ENCODE results near the gene CDC42EP3.

CDC42EP3 gene

DNA sequence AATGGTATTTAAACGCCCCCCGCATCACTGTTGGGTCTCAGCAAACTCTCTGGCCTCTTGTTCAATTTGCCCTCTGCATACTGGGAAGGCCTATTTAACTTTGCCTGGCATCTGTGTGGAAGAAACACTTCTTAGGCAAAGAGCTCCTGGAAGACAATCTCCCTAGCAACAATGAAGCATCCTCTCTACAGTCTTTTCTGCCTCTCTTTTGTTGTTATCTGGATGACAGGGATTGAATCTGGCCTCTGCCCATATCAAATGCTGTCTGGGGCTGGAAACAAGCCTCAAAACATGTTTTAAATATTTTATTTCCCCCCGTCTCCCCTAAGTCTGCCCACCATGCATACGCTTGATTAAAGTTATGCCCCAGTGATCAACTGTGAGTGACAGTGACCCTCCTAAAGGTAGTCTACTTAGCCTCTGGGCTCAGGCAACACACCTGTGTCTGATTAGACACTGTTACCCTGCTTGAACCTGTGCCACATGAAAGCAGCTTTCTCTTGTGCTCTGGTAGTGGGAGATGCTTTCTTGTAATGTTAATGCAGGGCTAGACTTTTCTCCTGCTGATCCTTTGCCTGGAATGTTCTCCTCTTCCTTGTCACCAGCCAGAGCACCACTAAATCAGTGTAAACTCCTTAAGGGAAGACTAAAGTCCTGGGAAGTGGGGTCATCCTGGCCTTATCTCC is 34.9 kb downstream of the CDC42EP3 start:
- no peak for DNase-seq (ENCODE audit: low spot score)

DNA sequence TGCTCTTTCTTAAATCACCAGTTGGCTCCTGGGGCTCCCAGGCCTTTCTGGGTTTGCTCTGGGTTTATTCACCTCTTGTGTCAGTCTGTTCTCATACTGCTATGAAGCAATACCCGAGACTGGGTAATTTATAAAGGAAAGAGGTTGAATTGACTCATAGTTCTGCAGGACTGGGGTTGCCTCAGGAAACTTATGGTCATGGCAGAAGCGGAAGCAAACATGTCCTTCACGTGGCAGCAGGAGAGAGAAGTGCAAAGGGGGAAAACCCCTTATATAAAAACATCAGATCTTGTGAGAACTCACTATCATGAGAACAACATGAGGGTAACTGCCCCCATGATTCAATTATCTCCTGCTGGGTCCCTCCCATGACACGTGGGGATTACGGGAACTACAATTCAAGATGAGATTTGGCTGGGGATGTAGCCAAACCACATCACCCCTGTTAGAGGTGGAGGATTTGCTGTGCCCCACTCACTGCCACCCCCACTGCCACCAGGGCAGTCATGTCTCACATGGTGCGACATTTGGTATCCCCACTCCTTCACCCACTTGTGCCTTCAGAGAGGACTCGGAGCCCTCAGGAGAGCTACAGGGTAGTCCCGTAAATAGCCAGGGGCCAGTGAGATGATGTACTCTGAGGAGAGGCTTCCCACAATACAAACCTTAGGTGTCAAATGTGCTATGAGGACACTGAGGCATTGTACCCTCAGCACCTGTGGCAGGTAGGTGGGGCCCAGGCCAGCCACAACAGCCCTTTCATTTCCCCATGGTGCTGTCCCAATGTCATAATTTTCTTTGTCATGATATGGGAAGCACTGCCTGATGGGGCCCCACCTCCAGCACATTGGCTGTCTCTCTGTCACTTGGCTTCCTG is 35.7 kb downstream of the CDC42EP3 start:
- DNase-seq (ENCODE audit: low spot score) = no peak

DNA sequence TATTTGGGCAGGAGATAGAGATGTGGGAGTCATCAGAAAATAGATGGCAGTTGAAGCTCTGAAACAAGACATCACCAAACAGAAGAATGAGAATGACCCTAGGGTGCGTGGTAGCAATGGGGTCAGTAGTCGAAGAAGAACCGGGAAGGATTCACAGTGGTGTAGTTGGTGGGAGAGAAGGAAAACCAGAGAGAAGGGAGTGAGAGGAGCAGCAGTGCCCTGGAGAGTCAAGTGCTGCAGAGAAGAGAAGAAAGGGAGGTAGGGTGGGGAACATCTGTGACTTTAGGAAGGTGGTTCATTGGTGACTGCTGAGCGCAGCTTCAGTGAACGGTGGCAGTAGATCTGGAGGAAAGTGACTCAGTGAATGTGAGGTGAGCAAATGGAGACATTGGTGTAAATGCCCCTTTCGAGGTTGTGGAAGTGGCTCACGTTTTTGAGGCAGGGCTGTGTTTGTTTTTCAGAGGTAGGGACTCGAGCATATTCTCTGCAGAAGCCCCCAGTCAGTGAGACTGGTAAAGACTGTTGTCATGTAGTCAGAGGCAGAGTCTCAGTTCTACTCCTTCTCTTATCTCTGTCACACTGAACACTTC is 36.4 kb downstream of the CDC42EP3 start:
- no peak for DNase-seq (ENCODE audit: low spot score)

DNA sequence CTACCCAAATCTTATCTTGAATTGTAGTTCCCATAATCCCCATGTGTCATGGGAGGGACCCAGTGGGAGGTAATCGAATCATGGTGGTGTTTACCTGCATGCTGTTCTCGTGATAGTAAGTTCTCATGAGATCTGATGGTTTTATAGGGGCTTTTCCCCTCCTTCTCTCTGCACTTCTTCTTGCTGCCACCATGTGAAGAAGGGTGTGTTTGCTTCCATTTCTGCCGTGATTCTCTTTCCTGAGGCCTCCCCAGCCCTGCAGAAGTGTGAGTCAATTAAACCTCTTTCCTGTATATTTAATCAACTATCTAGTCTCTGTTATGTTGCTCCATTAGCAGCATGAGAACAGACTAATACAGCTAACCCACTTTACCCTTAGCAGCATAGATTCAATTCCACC is 37.6 kb downstream of the CDC42EP3 start:
- DNase-seq (ENCODE audit: low spot score) = no peak

DNA sequence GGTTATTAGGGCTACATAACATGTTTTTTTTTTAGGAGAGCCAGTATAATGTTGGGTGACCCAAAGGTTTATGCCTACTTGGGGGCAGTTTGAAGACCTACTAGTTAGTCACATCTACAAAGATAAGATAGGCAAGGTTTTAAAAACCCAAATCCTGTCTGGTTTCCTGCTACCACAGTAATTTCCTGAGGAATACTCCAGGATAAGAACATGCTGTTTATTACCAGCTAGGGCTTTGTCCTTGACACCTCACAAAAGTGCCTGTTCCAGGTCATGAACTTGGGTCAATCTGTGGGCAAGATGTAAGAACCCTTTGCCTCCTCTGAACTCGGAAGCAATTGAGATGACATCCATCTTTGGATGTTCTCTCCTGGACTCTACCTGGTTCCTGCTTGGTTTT is 38.2 kb downstream of the CDC42EP3 start:
- no peak for DNase-seq (ENCODE audit: low spot score)

DNA sequence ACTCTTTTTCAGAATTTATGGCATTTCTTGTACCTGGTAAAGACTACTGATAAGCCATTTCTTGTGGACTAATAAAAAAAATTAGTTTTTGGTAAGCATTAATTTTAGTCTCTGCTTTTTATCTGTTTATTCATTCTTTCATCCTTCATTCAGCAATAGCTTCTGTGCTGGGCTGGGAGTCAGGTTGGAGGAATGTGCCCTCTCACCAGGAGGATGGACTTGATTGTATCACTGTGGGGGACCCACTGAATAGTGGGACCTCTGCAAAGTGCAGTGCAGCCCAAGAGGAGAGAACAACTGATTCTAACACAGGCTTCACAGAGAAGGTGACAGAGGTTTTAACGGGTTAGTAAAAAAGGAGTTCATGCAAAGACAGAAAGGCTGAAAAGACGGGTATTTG is 39.1 kb downstream of the CDC42EP3 start:
- no peak for DNase-seq (ENCODE audit: low spot score)

DNA sequence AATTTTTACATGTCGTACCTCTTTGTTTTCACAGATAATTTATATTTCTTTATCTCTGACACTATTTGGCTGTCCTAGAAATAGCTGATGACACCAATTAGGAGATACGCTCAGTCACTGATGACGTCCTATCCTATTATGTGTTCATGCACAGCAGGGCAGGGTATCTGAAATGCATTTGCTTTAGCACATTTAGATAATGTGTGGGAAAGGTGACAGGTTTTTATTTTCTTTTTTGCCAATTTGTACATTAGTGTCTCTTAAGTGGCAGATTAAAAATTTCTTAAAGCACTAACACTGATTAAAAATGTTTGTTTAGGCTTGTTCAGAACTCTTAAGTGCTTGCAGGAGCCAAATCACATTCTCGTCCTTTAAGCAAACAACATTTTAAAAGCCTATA is 39.7 kb downstream of the CDC42EP3 start:
- DNase-seq (ENCODE audit: low spot score) = no peak

DNA sequence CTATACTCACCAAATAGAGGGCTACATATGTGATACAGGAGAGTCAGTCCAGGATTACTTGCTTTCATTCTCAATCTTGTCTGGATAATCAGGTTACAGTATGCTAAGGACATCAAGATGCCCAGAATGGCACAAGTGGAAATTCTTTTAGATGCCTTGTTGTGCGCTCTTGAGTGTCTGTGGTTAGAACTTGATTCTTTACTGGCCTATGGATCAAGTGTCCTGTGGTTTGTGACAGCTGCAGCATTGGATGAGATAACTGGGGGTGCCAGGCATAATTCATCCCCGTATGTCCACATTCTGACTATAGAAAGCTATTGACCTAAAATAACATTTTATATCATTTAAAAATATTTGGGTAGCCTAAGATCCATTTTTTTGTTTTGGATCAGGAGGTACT is 40.1 kb downstream of the CDC42EP3 start:
- no peak for DNase-seq (ENCODE audit: low spot score)

DNA sequence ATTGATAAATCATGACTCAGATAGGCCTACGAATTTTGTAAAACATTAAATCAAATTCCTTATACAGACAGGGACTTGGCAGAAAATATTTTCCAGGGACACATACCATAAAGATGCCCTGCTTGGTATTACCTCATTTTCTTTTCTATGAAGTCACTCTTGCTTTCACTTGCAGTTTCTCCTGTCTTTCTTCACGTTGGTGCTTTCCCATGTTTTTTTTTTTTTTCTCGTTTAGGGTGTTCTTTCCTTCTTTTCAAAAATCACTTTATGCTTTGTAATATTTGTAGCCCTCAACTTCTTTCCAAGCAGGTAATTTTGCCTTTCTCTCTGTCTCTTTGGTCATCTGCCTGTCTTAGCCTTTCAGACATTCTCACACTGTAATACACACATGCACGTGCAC is 40.7 kb downstream of the CDC42EP3 start:
- DNase-seq (ENCODE audit: low spot score) = no peak

DNA sequence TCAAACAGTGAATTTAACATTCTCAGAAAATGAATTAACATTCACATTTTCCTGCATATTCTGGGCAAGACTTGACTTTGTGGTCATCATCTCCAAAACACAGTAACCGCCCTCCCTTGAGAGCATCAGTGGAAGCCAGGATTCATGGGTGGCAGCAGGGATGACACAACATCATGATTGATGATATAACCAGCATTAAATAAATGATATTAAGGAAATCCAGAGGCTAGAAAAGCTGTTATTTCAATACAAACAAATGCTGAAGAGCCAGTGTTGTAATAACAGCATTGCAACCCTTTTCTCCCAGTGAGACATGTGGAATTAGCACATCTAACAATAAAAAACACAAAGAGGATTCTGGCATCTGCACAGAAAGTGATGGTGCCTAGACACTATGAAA is 41.1 kb downstream of the CDC42EP3 start:
- no peak for DNase-seq (ENCODE audit: low spot score)

DNA sequence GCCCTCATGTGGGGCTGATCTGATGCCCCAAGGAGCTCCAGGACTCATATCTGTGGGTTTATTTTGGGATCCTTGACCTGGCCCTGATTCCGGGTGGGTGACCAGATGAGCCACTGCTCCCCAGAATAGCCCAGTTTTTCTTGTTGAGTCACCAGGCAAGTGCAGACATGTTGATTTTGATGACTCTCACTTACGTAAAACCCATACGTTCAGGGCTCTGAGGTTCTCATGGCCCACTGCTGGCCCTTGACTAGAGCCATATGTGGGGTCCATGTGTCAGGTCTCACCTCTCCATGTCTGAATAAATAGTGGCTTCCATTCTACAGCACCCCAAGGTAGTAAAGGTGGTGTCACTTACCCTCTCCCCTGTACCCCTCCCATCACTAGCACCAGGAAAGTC is 41.9 kb downstream of the CDC42EP3 start:
- DNase-seq (ENCODE audit: low spot score) = no peak

DNA sequence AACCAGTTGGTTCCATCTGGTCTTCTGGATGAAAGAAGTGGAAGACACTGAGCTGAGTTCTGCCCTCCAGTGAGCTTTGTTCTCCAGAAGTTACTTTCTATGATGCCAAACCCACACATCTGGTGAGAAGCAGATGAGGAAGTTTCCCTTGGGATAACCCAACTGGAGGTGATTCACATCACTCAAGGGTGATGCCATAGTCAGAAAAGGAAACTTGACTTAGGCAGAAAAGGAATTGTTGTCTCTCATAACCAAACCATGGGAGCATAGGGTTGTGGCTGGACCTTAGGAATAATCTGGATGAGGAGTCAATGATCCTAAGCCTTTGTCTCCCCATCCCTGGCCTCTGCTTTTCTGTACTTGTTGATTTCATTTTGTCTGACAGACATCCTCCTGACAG is 43.7 kb downstream of the CDC42EP3 start:
- DNase-seq (ENCODE audit: low spot score) = no peak

DNA sequence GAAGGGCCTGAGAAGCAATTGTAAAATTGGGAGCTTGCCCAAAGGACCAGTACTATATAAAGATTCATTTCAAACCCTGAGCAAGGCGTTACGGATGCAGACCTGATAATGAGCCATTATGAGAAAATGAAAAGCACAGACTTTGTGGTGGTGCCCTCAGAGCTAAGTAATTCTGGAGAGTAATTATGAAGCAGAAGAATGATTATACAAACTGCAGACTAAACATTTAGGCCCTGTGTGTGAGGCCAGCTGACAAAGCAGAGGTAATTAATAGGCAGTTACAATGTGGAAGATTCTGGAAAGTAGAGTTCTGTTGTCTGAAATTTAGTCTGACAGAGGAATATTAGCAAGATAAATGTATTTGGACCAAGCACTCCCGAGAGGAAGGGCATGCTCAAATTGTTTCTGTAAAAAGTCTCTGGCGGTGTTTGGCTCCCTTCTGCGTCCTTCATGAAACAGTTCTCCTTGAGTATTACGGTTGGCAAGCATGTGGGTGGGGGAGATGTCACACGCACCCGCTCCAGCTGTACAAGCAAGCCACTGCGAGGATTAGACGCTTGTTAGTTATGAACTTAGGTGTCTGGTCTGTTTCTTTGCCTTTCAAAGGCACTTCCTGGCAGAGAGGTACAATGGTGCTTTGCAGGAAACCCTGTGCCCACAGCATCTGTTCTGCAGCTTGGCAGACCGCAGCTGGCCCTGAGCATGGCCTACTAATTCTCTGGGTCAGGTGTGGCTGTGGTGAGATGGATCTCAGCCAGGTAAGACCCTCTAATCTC is 45.5 kb downstream of the CDC42EP3 start:
- no peak for DNase-seq (ENCODE audit: low spot score)

DNA sequence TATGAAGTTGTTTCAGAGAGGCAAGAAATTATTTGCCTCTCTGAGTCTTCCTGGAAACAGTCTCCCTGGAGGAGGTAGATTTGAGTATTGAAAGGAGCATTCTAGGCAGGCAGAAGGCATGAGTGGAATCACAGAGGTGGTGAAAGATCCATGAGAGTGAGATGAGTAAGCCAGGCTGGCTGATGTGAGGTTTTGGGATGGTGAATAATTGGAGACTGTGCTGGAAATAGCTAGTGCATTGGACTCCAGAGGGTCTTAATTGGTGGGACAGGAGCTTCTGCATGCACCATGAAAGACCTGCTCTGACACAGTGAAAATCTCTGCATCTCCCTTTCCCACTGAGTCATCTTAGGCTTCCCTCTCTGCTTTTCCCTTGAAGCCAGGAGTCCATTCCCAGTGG is 46.3 kb downstream of the CDC42EP3 start:
- peak; percentile 52 for DNase-seq (ENCODE audit: low spot score)

DNA sequence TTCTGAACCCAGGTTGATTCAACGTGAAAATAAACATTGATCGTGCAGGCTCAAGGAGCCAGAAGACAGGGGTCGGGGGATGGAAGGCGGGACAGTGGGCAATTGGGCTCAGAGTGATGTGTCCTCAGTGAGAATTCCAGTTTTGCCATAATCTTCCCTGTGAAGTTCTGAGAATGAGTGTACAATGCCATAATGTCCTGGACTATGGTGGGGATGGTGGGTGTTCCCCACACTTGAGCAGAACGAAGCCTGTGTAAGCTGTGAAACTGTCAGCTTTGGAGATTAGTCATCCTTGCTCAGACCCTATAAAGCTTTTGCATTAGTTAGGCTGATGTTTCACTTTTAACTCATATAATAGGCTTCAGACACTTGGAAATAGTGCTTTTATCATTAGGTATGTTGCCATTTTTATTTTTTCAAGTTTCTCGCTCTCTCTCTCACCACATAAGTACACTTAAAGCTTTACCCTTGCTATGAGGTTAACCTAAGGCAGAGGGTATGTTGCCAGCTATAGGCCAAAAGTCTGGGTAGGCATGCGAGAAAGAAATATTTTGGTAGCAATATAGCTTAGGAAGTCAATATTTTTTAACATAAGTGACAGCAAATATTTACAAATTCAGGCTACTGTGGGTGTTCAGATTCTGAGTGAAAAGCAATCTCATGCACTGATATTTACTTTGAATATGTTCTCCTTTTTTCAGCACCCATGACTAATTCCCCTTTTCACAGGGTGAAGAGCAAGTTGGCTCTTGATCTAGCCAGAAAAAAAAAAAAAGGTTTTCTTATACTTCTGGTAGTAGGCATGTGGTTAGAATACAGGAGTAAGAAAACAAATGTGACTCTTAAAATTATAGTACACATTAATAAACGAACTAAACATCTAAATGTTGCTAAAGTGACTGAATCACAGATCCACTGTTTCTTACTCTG is 47.2 kb downstream of the CDC42EP3 start:
- no peak for DNase-seq (ENCODE audit: low spot score)

DNA sequence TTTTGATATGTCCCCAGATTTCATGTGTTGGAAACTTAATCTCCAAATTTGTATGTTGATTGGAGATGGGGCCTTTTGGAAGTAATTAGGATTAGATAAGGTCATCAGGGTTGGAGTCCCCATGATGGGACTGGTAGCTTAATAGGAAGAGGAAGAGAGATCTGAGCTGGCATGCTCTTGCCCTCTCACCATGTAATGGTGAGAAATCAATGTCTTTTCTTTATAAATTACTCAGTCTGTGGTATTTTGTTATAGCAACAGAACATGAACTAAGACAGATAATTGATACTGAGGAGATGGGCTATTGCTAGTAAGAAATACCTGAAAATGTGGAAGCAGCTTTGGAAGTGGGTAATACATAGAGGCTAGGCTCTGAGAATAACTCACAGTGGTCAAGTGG is 48.0 kb downstream of the CDC42EP3 start:
- DNase-seq (ENCODE audit: low spot score) = no peak

DNA sequence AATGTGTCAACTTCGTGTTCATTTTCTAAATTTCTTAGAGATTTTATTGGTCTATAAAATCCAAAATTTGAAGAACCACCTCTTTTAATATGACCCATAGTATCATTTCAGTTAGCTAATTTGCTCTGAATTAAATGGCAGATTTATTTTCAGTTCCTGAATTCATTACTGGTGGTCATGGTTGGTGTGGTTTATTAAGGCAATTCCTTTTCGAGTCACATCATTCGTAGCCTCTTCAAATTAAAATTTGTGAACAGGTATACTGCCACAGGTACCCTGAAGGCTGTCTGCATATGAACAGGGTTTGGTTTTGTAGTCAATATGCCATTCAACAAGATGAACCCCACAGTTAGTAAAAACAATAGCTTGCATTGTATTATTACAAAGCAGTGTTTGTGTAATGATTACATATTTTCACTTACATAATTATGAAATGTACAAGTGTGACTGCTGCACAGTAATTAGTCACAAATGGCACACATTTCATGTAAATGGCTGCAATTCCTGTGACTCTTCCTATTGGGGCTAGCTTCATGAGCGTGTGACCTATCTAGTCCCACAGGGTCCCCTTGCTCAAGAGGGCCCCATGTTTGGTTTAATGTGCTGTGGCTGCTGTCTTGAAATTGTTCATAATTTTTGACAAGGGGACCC is 48.9 kb downstream of the CDC42EP3 start:
- DNase-seq (ENCODE audit: low spot score) = no peak

DNA sequence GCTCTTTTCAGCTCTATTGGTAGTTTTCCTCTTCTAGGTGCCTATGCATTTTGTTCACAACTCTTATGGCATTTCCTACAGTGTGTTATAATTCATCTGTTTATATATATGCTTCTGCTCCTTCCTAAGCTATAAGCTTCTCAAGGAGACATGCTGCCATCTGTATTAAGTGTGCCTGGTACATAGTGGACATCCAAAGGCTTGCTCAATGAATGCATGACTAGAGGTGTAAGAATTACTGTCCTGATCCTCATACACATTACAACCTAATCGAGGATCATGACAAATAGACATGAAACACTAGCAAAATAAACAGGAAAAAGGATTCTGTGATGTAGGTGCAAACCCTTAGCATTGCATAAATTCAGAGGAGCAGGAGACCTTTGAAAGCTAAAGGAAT is 50.2 kb downstream of the CDC42EP3 start:
- no peak for DNase-seq (ENCODE audit: low spot score)

DNA sequence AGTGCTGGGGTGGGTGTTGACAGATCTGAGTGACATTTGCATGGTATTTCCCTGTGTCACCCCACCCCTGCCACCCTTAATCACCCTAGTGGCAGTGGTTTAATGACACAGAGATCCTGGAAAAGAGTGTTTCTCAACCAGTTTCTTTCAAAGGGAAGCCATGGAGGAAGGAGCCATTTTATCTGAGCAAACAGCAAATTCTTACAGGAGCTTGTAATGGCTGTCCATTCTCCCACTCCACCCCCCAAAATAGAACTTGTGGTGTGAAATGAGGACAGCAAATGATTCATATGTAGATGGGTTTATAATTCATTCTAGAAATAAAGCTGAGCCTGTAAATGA is 51.5 kb downstream of the CDC42EP3 start:
- DNase-seq (ENCODE audit: low spot score) = no peak

DNA sequence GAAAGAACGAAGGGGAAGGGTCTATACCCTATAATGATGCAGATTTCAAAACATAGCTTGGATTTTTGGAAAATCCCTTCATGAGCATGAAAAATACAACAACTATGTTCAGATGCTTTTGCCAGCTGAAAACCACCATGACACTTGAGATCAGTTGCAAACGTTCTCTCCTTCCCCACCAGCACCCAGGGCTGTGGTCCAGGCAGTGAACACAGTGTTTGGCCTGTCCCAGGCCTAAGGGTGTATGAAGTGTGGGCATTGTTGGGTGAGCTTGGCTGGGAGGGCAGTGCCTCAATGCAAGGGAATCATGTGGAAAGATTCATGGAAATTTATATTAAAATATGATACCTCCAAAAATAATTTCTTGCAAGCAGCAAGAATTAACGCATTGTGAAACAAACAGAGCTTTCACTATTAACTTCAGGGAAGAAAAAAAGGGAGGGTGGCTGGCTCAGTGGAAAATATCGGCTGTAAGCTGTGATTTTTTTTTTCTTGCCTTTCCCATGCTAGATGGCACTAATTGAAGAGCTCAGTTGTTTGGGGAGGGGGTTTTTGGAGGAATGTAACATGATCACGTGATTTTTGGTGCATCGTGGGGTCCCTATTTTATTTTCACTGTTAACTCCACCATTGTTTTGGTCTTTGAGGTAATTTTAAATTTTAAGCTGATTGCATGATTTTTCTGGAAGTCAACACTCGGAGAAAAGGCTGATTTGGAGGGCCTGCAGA is 52.0 kb downstream of the CDC42EP3 start:
- no peak for DNase-seq (ENCODE audit: low spot score)
